ENCODE measurements around the gene RALBP1.
"Not testable (repeated sequence)": the region's sequence is repeated elsewhere in the genome, so short reads cannot be mapped to it uniquely, and the experiment has no call there.

The RALBP1 gene

GRCh38 chr18:9474108-9474982 lies 968 bp upstream of the RALBP1 start:
- H3K4me1 ChIP-seq, result peaks cover 5% of the 10 kb centered on the region
- DNase-seq (ENCODE audit: low spot score in 2 of 2), result peak; percentile 68 to 84
- peak overlapping the region; percentile 65 for H3K4me3 ChIP-seq
- H3K9me3 ChIP-seq, result no peaks in the 10 kb centered on the region
- H3K36me3 ChIP-seq (replicated peaks), result peaks cover 7% of the 10 kb centered on the region; the same call in 1 of the 2 replicates
- H3K27me3 ChIP-seq (ENCODE audit: low read depth), result no peaks in the 10 kb centered on the region
- in situ Hi-C loops (cut with MboI; ENCODE audit: low sequenced_read_pairs), result loop anchor here (10.0 kb wide), 1 partner anchor 140 kb away; the partner anchor contains the start of gene TWSG1

GRCh38 chr18:9475643-9476591 lies 604 bp downstream of the RALBP1 start:
- no peaks in the 10 kb centered on the region for H3K27me3 ChIP-seq (ENCODE audit: low read depth)
- H3K4me1 ChIP-seq, result peaks cover 5% of the 10 kb centered on the region
- in situ Hi-C loops (cut with MboI; ENCODE audit: low sequenced_read_pairs), result loop anchor here (10.0 kb wide), 1 partner anchor 141 kb away; the partner anchor contains the start of gene TWSG1
- peak; percentile 12 to 20 for DNase-seq (ENCODE audit: low spot score in 2 of 2)
- H3K4me3 ChIP-seq, result peak overlapping the region; percentile 65
- H3K9me3 ChIP-seq, result no peaks in the 10 kb centered on the region
- peaks cover 12% of the 10 kb centered on the region for H3K36me3 ChIP-seq (replicated peaks)

GRCh38 chr18:9476949-9477348 lies 1.6 kb downstream of the RALBP1 start:
- Histone ChIP-seq H3K36me3 (replicated peaks) (peaks cover 14% of the 10 kb centered on the region), H3K4me3 (peak overlapping the region; percentile 65; the same call in 1 of the 2 replicates)
- peak in 1 of 2 experiments; percentile 7 for DNase-seq (ENCODE audit: low spot score in 2 of 2)
- not testable (repeated sequence) for H3K4me1 ChIP-seq; H3K9me3 ChIP-seq; H3K27me3 ChIP-seq (ENCODE audit: low read depth)
- in situ Hi-C loops (cut with MboI; ENCODE audit: low sequenced_read_pairs), result loop anchor here (10.0 kb wide), 1 partner anchor 142 kb away; the partner anchor contains the start of gene TWSG1

- in situ Hi-C loops (cut with MboI; ENCODE audit: low sequenced_read_pairs), result loop anchor here (10.0 kb wide), 1 partner anchor 143 kb away; the partner anchor contains the start of gene TWSG1
- Histone ChIP-seq H3K27me3 (ENCODE audit: low read depth) (no peaks in the 10 kb centered on the region), H3K4me3 (no peak overlapping the region), H3K9me3 (no peaks in the 10 kb centered on the region), H3K36me3 (replicated peaks) (peaks cover 14% of the 10 kb centered on the region), H3K4me1 (peaks cover 5% of the 10 kb centered on the region)
- no peak for DNase-seq (ENCODE audit: low spot score in 2 of 2)
Measured at GRCh38 chr18:9477509-9477908, 2.2 kb downstream of the RALBP1 start.

- no peaks in the 10 kb centered on the region for H3K27me3 ChIP-seq (ENCODE audit: low read depth)
- in situ Hi-C loops (cut with MboI; ENCODE audit: low sequenced_read_pairs), result loop anchor here (10.0 kb wide), 1 partner anchor 144 kb away; the partner anchor contains the start of gene TWSG1
- H3K9me3 ChIP-seq, result no peaks in the 10 kb centered on the region
- H3K4me3 ChIP-seq, result no peak overlapping the region
- peaks cover 14% of the 10 kb centered on the region for H3K36me3 ChIP-seq (replicated peaks)
- DNase-seq (ENCODE audit: low spot score in 2 of 2), result no peak
- peaks cover 5% of the 10 kb centered on the region for H3K4me1 ChIP-seq
Measured at GRCh38 chr18:9478545-9478944, 3.2 kb downstream of the RALBP1 start.

- no peak overlapping the region for H3K4me3 ChIP-seq
- in situ Hi-C loops (cut with MboI; ENCODE audit: low sequenced_read_pairs), result no loop called here
- peaks cover 14% of the 10 kb centered on the region for H3K36me3 ChIP-seq (replicated peaks)
- no peaks in the 10 kb centered on the region for H3K4me1 ChIP-seq
- H3K9me3 ChIP-seq, result no peaks in the 10 kb centered on the region
- no peaks in the 10 kb centered on the region for H3K27me3 ChIP-seq (ENCODE audit: low read depth)
- no peak for DNase-seq (ENCODE audit: low spot score in 2 of 2)
Measured at GRCh38 chr18:9482790-9483189, 7.5 kb downstream of the RALBP1 start.

- no peak overlapping the region for H3K4me3 ChIP-seq
- no peak for DNase-seq (ENCODE audit: low spot score in 2 of 2)
- no peaks in the 10 kb centered on the region for H3K27me3 ChIP-seq (ENCODE audit: low read depth)
- peaks cover 10% of the 10 kb centered on the region for H3K36me3 ChIP-seq (replicated peaks)
- H3K9me3 ChIP-seq, result no peaks in the 10 kb centered on the region
- in situ Hi-C loops (cut with MboI; ENCODE audit: low sequenced_read_pairs), result no loop called here
- H3K4me1 ChIP-seq, result no peaks in the 10 kb centered on the region
Measured at GRCh38 chr18:9483526-9483925, 8.2 kb downstream of the RALBP1 start.

- DNase-seq (ENCODE audit: low spot score in 2 of 2); H3K27me3 ChIP-seq (ENCODE audit: low read depth); H3K4me3 ChIP-seq; in situ Hi-C loops (cut with MboI; ENCODE audit: low sequenced_read_pairs); H3K9me3 ChIP-seq; H3K4me1 ChIP-seq; H3K36me3 ChIP-seq (replicated peaks): not testable (repeated sequence)
Measured at GRCh38 chr18:9484856-9485255, 9.5 kb downstream of the RALBP1 start.

- in situ Hi-C loops (cut with MboI; ENCODE audit: low sequenced_read_pairs), result no loop called here
- Histone ChIP-seq H3K9me3 (no peaks in the 10 kb centered on the region; the same call in 1 of the 2 replicates), H3K36me3 (replicated peaks) (no peaks in the 10 kb centered on the region; the same call in 1 of the 2 replicates), H3K4me3 (no peak overlapping the region), H3K27me3 (ENCODE audit: low read depth) (no peaks in the 10 kb centered on the region), H3K4me1 (no peaks in the 10 kb centered on the region)
- no peak for DNase-seq (ENCODE audit: low spot score in 2 of 2)
Measured at GRCh38 chr18:9488538-9488937, 13.2 kb downstream of the RALBP1 start.

- DNase-seq (ENCODE audit: low spot score in 2 of 2), result no peak
- no peaks in the 10 kb centered on the region for H3K27me3 ChIP-seq (ENCODE audit: low read depth)
- no peak overlapping the region for H3K4me3 ChIP-seq
- in situ Hi-C loops (cut with MboI; ENCODE audit: low sequenced_read_pairs), result no loop called here
- no peaks in the 10 kb centered on the region; the same call in 1 of the 2 replicates for H3K36me3 ChIP-seq (replicated peaks)
- no peaks in the 10 kb centered on the region; the same call in 1 of the 2 replicates for H3K9me3 ChIP-seq
- peaks cover 14% of the 10 kb centered on the region for H3K4me1 ChIP-seq
Measured at GRCh38 chr18:9494778-9495331, 19.5 kb downstream of the RALBP1 start.

GRCh38 chr18:9495465-9495864 lies 20.2 kb downstream of the RALBP1 start:
- no peak for DNase-seq (ENCODE audit: low spot score in 2 of 2)
- Histone ChIP-seq H3K27me3 (ENCODE audit: low read depth) (no peaks in the 10 kb centered on the region), H3K36me3 (replicated peaks) (no peaks in the 10 kb centered on the region; the same call in 1 of the 2 replicates), H3K4me1 (peaks cover 14% of the 10 kb centered on the region), H3K4me3 (no peak overlapping the region), H3K9me3 (no peaks in the 10 kb centered on the region; the same call in 1 of the 2 replicates)
- in situ Hi-C loops (cut with MboI; ENCODE audit: low sequenced_read_pairs), result no loop called here

GRCh38 chr18:9495916-9496705 lies 20.8 kb downstream of the RALBP1 start:
- H3K9me3 ChIP-seq, result no peaks in the 10 kb centered on the region; the same call in 1 of the 2 replicates
- H3K27me3 ChIP-seq (ENCODE audit: low read depth), result no peaks in the 10 kb centered on the region
- DNase-seq (ENCODE audit: low spot score in 2 of 2), result no peak
- no peak overlapping the region for H3K4me3 ChIP-seq
- peaks cover 14% of the 10 kb centered on the region for H3K4me1 ChIP-seq
- in situ Hi-C loops (cut with MboI; ENCODE audit: low sequenced_read_pairs), result no loop called here
- H3K36me3 ChIP-seq (replicated peaks), result no peaks in the 10 kb centered on the region
